OCI-LY1 (cell line): ENCODE results near the gene SYT9.

ENCODE experiments used
- EZH2 ChIP-seq: fragments of 200-600 bp; sonication (generic), shearing (Covaris generic); IDR thresholded peaks from 2 replicates; pipeline ENCODE4 v1.8.0; 2017; ENCODE audit warnings: borderline replicate concordance, mixed run types, mild to moderate bottlenecking, antibody characterized with exemption, low read length, moderate library complexity, mixed read lengths
- TF ChIP-seq, protein P1 (sequence below): fragments of 200-600 bp; sonication (generic), shearing (Covaris generic); IDR thresholded peaks from 2 replicates; pipeline ENCODE4 v1.5.1; 2017; ENCODE audit warnings: mild to moderate bottlenecking, antibody characterized with exemption, low read length, moderate library complexity, mixed read lengths

DNA sequence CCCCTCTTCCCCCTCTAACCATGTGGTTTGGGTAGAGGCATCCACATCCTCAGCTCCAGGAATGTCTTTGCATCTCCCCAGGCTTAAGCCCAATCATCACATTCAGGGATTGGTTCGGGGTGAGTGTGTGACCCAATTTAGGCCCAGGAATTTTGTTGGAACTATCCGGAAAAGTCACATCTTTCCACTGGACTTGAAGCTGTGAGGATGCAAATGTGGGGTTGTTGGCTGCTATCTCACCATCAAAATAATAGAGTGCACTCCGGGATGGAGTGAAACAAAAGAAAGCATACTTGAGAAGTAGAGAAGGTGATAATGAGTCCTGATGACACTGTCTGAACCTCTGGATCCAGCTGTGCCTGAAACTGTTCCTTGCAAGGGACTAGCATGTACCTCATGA lies 199.8 kb downstream of the SYT9 start:
- no peak for TF ChIP-seq EZH2
- TF ChIP-seq, protein P1, sequence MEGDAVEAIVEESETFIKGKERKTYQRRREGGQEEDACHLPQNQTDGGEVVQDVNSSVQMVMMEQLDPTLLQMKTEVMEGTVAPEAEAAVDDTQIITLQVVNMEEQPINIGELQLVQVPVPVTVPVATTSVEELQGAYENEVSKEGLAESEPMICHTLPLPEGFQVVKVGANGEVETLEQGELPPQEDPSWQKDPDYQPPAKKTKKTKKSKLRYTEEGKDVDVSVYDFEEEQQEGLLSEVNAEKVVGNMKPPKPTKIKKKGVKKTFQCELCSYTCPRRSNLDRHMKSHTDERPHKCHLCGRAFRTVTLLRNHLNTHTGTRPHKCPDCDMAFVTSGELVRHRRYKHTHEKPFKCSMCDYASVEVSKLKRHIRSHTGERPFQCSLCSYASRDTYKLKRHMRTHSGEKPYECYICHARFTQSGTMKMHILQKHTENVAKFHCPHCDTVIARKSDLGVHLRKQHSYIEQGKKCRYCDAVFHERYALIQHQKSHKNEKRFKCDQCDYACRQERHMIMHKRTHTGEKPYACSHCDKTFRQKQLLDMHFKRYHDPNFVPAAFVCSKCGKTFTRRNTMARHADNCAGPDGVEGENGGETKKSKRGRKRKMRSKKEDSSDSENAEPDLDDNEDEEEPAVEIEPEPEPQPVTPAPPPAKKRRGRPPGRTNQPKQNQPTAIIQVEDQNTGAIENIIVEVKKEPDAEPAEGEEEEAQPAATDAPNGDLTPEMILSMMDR = no peak
